MM.1S (cell line): ENCODE measurements around the gene TMEM63B.
"Not testable (repeated sequence)": the region's sequence is repeated elsewhere in the genome, so short reads cannot be mapped to it uniquely, and the experiment has no call there.

Experiments used
- DNase-seq: peaks from one replicate; pipeline ENCODE4 v3.0.0-alpha.2; 2015
- H2AFZ ChIP-seq: fragments of 300-600 bp; sonication (generic); 2 replicates; pipeline ENCODE4 v1.6.0; 2016; ENCODE audit warnings: antibody characterized with exemption, low read length
- H3F3A ChIP-seq: fragments of 300-600 bp; sonication (generic); 2 replicates; pipeline ENCODE4 v1.6.1; 2016; ENCODE audit warnings: mild to moderate bottlenecking, antibody characterized with exemption, low read length, moderate library complexity, mixed read lengths; ENCODE audit not compliant: insufficient read depth
- H3K27ac ChIP-seq: fragments of 300-600 bp; sonication (generic); 2 replicates; pipeline ENCODE4 v1.5.1; 2016; ENCODE audit warnings: mild to moderate bottlenecking, low read length
- H3K27me3 ChIP-seq: fragments of 300-600 bp; sonication (generic); replicated peaks from 2 replicates; pipeline ENCODE4 v1.6.0; 2016; ENCODE audit warnings: low read length; ENCODE audit not compliant: insufficient read depth
- H3K36me3 ChIP-seq: fragments of 300-600 bp; sonication (generic); replicated peaks from 2 replicates; pipeline ENCODE4 v1.6.1; 2016; ENCODE audit warnings: mild to moderate bottlenecking, low read length, mixed read lengths; ENCODE audit not compliant: insufficient read depth
- H3K4me1 ChIP-seq: fragments of 300-600 bp; sonication (generic); 2 replicates; pipeline ENCODE4 v1.6.1; 2016; ENCODE audit warnings: low read length, mixed read lengths
- H3K4me2 ChIP-seq: fragments of 300-600 bp; sonication (generic); 2 replicates; pipeline ENCODE4 v1.6.0; 2016; ENCODE audit warnings: low read depth, low read length
- H3K4me3 ChIP-seq: fragments of 300-600 bp; sonication (generic); 2 replicates; pipeline ENCODE4 v1.5.1; 2016; ENCODE audit warnings: low read length, mixed read lengths
- H3K79me2 ChIP-seq: fragments of 300-600 bp; sonication (generic); 2 replicates; pipeline ENCODE4 v1.6.1; 2016; ENCODE audit warnings: mixed run types, low read length, mixed read lengths
- H3K9ac ChIP-seq: fragments of 300-600 bp; sonication (generic); 2 replicates; pipeline ENCODE4 v1.6.1; 2016; ENCODE audit warnings: low read length, mixed read lengths
- H3K9me2 ChIP-seq: fragments of 300-600 bp; sonication (generic); replicated peaks from 2 replicates; pipeline ENCODE4 v1.6.1; 2016; ENCODE audit warnings: mild to moderate bottlenecking, low read length, mixed read lengths; ENCODE audit not compliant: insufficient read depth
- H3K9me3 ChIP-seq: fragments of 300-600 bp; sonication (generic); replicated peaks from 2 replicates; pipeline ENCODE4 v1.6.1; 2016; ENCODE audit warnings: mild to moderate bottlenecking, low read length, mixed read lengths; ENCODE audit not compliant: insufficient read depth
- H4K20me1 ChIP-seq: fragments of 300-600 bp; sonication (generic); 2 replicates; pipeline ENCODE4 v1.6.1; 2016; ENCODE audit warnings: mild to moderate bottlenecking, low read length, moderate library complexity, mixed read lengths; ENCODE audit not compliant: insufficient read depth
- EZH2 ChIP-seq: fragments of 300-600 bp; sonication (generic); optimal IDR thresholded peaks from 2 replicates; pipeline ENCODE3; 2017; ENCODE audit warnings: low read depth, mild to moderate bottlenecking, antibody characterized with exemption, low read length, mixed read lengths
- EZH2phosphoT487 ChIP-seq: fragments of 300-600 bp; sonication (generic); IDR thresholded peaks from 2 replicates; pipeline ENCODE4 v1.6.1; 2018; ENCODE audit warnings: antibody characterized with exemption, low read length
- TF ChIP-seq, protein P1 (sequence below): fragments of 300-600 bp; sonication (generic); IDR thresholded peaks from 2 replicates; pipeline ENCODE4 v1.5.1; 2016; ENCODE audit warnings: antibody characterized with exemption, low read length, mixed read lengths

TMEM63B gene

GRCh38 chr6:44094403-44095242 is 32.7 kb upstream of the TMEM63B start:
- Histone ChIP-seq H4K20me1 (no peaks in the 10 kb centered on the region), H3K9me2 (no peaks in the 10 kb centered on the region), H3K36me3 (no peaks in the 10 kb centered on the region)

GRCh38 chr6:44095243-44095623 is 32.1 kb upstream of the TMEM63B start:
- not testable (repeated sequence) for H3K27ac ChIP-seq, H3K9ac ChIP-seq, DNase-seq

More at GRCh38 chr6:44094403-44095242, 32.7 kb upstream of the TMEM63B start:
- Histone ChIP-seq H3K9me3 (no peaks in the 10 kb centered on the region), H3K4me3 (no peak overlapping the region), H3K9ac (no peak overlapping the region), H3K79me2 (no peaks in the 10 kb centered on the region), H3K4me1 (peaks cover 4% of the 10 kb centered on the region; the same call in 1 of the 2 replicates), H3K27me3 (no peaks in the 10 kb centered on the region), H3K27ac (no peak overlapping the region), H3K4me2 (no peak overlapping the region), H3F3A (peaks cover 4% of the 10 kb centered on the region; the same call in 1 of the 2 replicates), H2AFZ (no peak overlapping the region)
- DNase-seq, result no peak
- TF ChIP-seq EZH2 (no peak), EZH2phosphoT487 (no peak)
- TF ChIP-seq, protein P1, sequence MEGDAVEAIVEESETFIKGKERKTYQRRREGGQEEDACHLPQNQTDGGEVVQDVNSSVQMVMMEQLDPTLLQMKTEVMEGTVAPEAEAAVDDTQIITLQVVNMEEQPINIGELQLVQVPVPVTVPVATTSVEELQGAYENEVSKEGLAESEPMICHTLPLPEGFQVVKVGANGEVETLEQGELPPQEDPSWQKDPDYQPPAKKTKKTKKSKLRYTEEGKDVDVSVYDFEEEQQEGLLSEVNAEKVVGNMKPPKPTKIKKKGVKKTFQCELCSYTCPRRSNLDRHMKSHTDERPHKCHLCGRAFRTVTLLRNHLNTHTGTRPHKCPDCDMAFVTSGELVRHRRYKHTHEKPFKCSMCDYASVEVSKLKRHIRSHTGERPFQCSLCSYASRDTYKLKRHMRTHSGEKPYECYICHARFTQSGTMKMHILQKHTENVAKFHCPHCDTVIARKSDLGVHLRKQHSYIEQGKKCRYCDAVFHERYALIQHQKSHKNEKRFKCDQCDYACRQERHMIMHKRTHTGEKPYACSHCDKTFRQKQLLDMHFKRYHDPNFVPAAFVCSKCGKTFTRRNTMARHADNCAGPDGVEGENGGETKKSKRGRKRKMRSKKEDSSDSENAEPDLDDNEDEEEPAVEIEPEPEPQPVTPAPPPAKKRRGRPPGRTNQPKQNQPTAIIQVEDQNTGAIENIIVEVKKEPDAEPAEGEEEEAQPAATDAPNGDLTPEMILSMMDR, result no peak

DNA sequence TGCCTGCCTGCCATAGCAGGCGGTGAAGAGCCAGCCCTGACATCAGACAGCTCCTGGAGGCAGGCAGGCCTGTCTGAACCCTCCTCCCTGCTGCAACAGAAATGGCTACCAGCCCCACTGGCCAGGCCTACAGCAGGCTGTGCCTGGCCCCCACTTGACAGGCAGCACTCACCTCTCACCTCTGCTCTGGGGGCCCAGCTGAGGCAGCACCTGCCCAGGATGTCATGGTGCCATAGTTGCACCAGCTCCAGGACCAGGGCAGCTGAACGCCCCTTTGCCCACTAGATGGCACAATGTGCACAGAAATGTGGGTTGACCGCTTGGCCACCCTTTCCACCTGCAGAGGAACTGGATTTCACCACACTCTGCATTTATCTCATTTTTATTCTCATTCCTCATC is 30.7 kb upstream of the TMEM63B start:
- no peak overlapping the region for H3K9ac ChIP-seq
- peak; percentile 80 for DNase-seq
- no peaks in the 10 kb centered on the region for H4K20me1 ChIP-seq
- no peak overlapping the region for H2AFZ ChIP-seq
- no peak overlapping the region for H3K27ac ChIP-seq
- H3K36me3 ChIP-seq, result no peaks in the 10 kb centered on the region
- TF ChIP-seq, protein P1, result peak; percentile 85
- no peak for TF ChIP-seq EZH2
- TF ChIP-seq EZH2phosphoT487, result no peak
- peaks cover 4% of the 10 kb centered on the region; the same call in 1 of the 2 replicates for H3K4me1 ChIP-seq
- no peaks in the 10 kb centered on the region for H3K9me2 ChIP-seq
- H3K27me3 ChIP-seq, result no peaks in the 10 kb centered on the region
- no peak overlapping the region for H3K4me2 ChIP-seq
- peaks cover 4% of the 10 kb centered on the region; the same call in 1 of the 2 replicates for H3F3A ChIP-seq
- H3K9me3 ChIP-seq, result no peaks in the 10 kb centered on the region
- no peak overlapping the region for H3K4me3 ChIP-seq
- H3K79me2 ChIP-seq, result no peaks in the 10 kb centered on the region

More at GRCh38 chr6:44095243-44095623, 32.1 kb upstream of the TMEM63B start:
- not testable (repeated sequence) for H3F3A ChIP-seq, H3K79me2 ChIP-seq, H3K36me3 ChIP-seq, H3K27me3 ChIP-seq, H3K4me1 ChIP-seq, H3K9me2 ChIP-seq, H3K4me2 ChIP-seq, H2AFZ ChIP-seq, H4K20me1 ChIP-seq, H3K9me3 ChIP-seq, H3K4me3 ChIP-seq
